Lower leg skin (tissue), 3 donors: ENCODE results near the gene ARPC1A.

Experiments
- POLR2A ChIP-seq, 2 donors: fragments of 450-650 bp; IDR thresholded peaks; one replicate each; pipeline ENCODE4 v1.6.1; 2016 to 2017; ENCODE audit warnings: antibody characterized with exemption in 2 of 2, mild to moderate bottlenecking in 1 of 2, moderate library complexity in 1 of 2
- TF ChIP-seq, protein P1 (sequence below), 3 donors: fragments of 450-650 bp; IDR thresholded peaks; one replicate each; pipeline ENCODE4 v1.5.1; 2016; ENCODE audit warnings: antibody characterized with exemption in 3 of 3, mild to moderate bottlenecking in 3 of 3, moderate library complexity in 2 of 3

DNA sequence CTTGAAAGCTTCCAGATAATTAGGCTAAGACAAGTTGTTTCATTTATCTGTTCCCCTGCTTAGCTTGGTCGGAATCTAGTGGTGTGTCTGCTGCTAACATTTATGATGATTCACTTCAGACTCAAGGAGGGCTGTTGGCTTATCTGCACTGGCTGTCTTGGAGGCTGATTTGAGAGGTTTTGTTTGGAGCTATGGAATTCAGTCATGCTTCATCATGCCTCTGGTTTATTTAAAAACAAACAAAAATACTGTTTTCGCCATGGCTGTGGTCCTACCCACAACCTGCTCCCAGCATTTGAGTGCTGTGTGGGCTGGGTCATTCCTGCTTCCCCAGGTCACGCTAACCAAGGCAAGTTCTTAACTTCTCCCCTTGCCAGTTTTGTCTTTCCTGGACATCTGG, 37.1 kb downstream of the ARPC1A start:
- no peak for TF ChIP-seq POLR2A (IDR thresholded peaks at IDR 0.05)
- TF ChIP-seq, protein P1, sequence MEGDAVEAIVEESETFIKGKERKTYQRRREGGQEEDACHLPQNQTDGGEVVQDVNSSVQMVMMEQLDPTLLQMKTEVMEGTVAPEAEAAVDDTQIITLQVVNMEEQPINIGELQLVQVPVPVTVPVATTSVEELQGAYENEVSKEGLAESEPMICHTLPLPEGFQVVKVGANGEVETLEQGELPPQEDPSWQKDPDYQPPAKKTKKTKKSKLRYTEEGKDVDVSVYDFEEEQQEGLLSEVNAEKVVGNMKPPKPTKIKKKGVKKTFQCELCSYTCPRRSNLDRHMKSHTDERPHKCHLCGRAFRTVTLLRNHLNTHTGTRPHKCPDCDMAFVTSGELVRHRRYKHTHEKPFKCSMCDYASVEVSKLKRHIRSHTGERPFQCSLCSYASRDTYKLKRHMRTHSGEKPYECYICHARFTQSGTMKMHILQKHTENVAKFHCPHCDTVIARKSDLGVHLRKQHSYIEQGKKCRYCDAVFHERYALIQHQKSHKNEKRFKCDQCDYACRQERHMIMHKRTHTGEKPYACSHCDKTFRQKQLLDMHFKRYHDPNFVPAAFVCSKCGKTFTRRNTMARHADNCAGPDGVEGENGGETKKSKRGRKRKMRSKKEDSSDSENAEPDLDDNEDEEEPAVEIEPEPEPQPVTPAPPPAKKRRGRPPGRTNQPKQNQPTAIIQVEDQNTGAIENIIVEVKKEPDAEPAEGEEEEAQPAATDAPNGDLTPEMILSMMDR (IDR thresholded peaks at IDR 0.05): no peak
